OCI-LY3 (cell line): ENCODE results near the gene SLC4A4.

ENCODE experiments used
- H2AFZ ChIP-seq: fragments of 200-600, 300-600 bp; shearing (Covaris generic); 2 replicates; pipeline ENCODE4 v1.6.0; 2014; ENCODE audit warnings: antibody characterized with exemption, low read depth, low read length
- H3K27ac ChIP-seq: fragments of 200-600, 300-600 bp; sonication (generic); 2 replicates; pipeline ENCODE4 v1.5.1; 2014; ENCODE audit warnings: mild to moderate bottlenecking, low read length, moderate library complexity, mixed read lengths
- H3K27me3 ChIP-seq: fragments of 200-600, 300-600 bp; sonication (generic); 2 replicates; pipeline ENCODE4 v1.6.1; 2014; ENCODE audit warnings: low read depth, low read length, mixed read lengths
- H3K36me3 ChIP-seq: fragments of 200-600, 300-600 bp; sonication (generic); replicated peaks from 2 replicates; pipeline ENCODE3; 2014; ENCODE audit warnings: low read depth, low read length, mixed read lengths
- H3K4me1 ChIP-seq: fragments of 300-600, 200-600 bp; sonication (generic); 2 replicates; pipeline ENCODE4 v1.6.1; 2014; ENCODE audit warnings: low read length, mixed read lengths
- H3K4me2 ChIP-seq: fragments of 200-600, 300-600 bp; sonication (generic); 2 replicates; pipeline ENCODE4 v1.6.1; 2014; ENCODE audit warnings: low read length, mixed read lengths
- H3K4me3 ChIP-seq: fragments of 300-600, 200-600 bp; sonication (generic); 2 replicates; pipeline ENCODE4 v1.5.1; 2014; ENCODE audit warnings: antibody characterized with exemption, mild to moderate bottlenecking, low read length, moderate library complexity
- H3K79me2 ChIP-seq: fragments of 300-600, 200-600 bp; shearing (Covaris generic); 2 replicates; pipeline ENCODE4 v1.6.1; 2014; ENCODE audit warnings: mild to moderate bottlenecking, low read length, mixed read lengths
- H3K9ac ChIP-seq: fragments of 300-600, 200-600 bp; shearing (Covaris generic); 2 replicates; pipeline ENCODE4 v1.6.0; 2014; ENCODE audit warnings: mild to moderate bottlenecking, low read length, moderate library complexity
- H3K9me3 ChIP-seq: fragments of 200-600, 300-600 bp; shearing (Covaris generic); 2 replicates; pipeline ENCODE4 v1.6.1; 2014; ENCODE audit warnings: low read length, mixed read lengths; ENCODE audit not compliant: insufficient read depth
- H4K20me1 ChIP-seq: fragments of 200-600, 300-600 bp; sonication (generic); 2 replicates; pipeline ENCODE4 v1.6.1; 2016; ENCODE audit warnings: low read length, mixed read lengths; ENCODE audit not compliant: insufficient read depth
- EZH2phosphoT487 ChIP-seq: fragments of 200-600 bp; shearing (Covaris generic); IDR thresholded peaks from 2 replicates; pipeline ENCODE4 v1.6.1; 2018; ENCODE audit warnings: antibody characterized with exemption, mixed run types, low read depth
- TF ChIP-seq, protein P1 (sequence below): fragments of 200-600, 300-600 bp; sonication (generic); IDR thresholded peaks from 2 replicates; pipeline ENCODE4 v1.5.1; 2014; ENCODE audit warnings: antibody characterized with exemption, low read length, low read depth

SLC4A4 gene

DNA sequence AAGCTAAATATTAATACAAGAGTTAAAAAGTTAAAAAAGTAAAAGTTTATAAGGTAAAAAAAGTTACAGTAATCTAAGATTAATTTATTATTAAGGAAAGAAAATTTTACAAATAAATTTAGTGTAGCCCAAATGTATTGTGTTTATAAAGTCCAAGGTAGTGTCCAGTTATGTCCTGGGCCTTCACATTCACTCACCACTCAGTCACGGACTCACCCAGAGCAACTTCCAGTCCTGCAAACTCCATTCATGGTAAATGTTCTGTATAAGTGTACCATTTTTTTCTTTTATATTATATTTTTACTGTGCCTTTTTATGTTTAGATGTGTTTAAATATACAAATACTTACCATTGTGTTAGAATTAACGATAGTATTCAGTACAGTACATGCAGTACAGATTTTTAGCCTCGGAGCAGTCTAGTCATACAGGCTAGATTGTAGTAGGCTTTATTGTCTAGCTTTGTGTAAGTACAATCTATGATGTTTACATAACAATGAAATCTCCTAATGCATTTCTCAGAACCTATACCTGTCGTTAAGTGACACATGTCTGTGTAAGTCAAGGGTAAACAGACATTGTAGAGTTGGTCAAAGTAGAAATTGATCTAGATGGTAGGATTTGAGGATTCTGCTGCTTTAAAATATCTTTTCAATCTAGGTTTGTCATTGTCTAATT is 247.4 kb downstream of the SLC4A4 start:
- Histone ChIP-seq H3K27ac (no peak overlapping the region), H3K9ac (no peak overlapping the region), H3K79me2 (no peaks in the 10 kb centered on the region)

DNA sequence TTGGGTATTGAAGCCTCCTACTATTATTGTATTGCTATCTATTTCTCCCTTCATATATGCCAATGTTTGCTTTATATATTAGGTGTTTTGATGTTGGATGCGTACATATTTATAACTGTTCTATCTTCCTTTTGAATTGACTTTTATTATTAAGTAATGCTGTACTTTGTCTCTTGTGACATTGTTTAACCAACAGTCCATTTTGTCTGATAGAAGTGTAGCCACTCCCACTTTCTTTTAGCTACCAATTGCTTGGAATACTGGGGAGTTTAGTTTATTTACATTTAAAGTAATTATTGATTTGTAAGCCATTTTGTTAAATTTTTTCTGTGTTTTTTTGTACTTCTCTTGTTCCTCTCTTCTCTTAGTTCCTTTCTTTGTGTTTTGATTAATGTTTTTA is 249.2 kb downstream of the SLC4A4 start:
- Histone ChIP-seq H3K4me1 (no peaks in the 10 kb centered on the region), H3K4me2 (no peak overlapping the region), H3K27me3 (no peaks in the 10 kb centered on the region), H3K9me3 (no peaks in the 10 kb centered on the region), H3K79me2 (no peaks in the 10 kb centered on the region), H3K9ac (no peak overlapping the region), H3K4me3 (no peak overlapping the region), H2AFZ (no peak overlapping the region), H3K27ac (no peak overlapping the region), H3K36me3 (no peaks in the 10 kb centered on the region), H4K20me1 (no peaks in the 10 kb centered on the region)
- TF ChIP-seq, protein P1, sequence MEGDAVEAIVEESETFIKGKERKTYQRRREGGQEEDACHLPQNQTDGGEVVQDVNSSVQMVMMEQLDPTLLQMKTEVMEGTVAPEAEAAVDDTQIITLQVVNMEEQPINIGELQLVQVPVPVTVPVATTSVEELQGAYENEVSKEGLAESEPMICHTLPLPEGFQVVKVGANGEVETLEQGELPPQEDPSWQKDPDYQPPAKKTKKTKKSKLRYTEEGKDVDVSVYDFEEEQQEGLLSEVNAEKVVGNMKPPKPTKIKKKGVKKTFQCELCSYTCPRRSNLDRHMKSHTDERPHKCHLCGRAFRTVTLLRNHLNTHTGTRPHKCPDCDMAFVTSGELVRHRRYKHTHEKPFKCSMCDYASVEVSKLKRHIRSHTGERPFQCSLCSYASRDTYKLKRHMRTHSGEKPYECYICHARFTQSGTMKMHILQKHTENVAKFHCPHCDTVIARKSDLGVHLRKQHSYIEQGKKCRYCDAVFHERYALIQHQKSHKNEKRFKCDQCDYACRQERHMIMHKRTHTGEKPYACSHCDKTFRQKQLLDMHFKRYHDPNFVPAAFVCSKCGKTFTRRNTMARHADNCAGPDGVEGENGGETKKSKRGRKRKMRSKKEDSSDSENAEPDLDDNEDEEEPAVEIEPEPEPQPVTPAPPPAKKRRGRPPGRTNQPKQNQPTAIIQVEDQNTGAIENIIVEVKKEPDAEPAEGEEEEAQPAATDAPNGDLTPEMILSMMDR: no peak
- no peak for TF ChIP-seq EZH2phosphoT487

More for the DNA sequence above, 247.4 kb downstream of the SLC4A4 start:
- Histone ChIP-seq H3K27me3 (no peaks in the 10 kb centered on the region), H2AFZ (no peak overlapping the region), H4K20me1 (no peaks in the 10 kb centered on the region), H3K4me2 (no peak overlapping the region), H3K9me3 (no peaks in the 10 kb centered on the region), H3K36me3 (no peaks in the 10 kb centered on the region), H3K4me3 (no peak overlapping the region), H3K4me1 (no peaks in the 10 kb centered on the region)
- TF ChIP-seq EZH2phosphoT487: no peak
- TF ChIP-seq, protein P1: no peak

DNA sequence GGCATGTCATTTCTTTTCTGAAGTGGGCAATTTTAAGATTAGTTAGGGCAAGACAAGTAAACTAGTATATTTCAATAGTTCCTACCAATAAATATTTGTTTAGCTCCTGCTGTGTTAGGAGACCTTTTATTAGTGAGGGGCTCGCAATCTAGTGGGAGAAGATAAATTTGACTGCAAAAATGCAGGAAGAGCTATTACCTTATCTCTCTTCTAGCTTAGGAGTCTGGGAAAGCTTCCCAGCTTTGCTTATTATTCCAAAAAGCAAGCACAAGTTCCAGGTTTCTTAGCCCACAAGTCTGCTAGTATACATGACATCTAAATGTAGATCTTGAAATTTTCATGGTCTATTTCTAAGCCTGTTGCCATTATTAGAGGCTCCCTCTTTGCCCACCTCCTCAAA is 254.0 kb downstream of the SLC4A4 start:
- no peaks in the 10 kb centered on the region for H3K79me2 ChIP-seq
- no peak overlapping the region for H3K4me3 ChIP-seq
- no peak overlapping the region for H3K27ac ChIP-seq
- no peaks in the 10 kb centered on the region for H4K20me1 ChIP-seq
- no peak overlapping the region for H3K4me2 ChIP-seq
- H2AFZ ChIP-seq: no peak overlapping the region
- H3K9me3 ChIP-seq: no peaks in the 10 kb centered on the region
- H3K27me3 ChIP-seq: no peaks in the 10 kb centered on the region
- H3K36me3 ChIP-seq: no peaks in the 10 kb centered on the region
- TF ChIP-seq, protein P1: no peak
- TF ChIP-seq EZH2phosphoT487: no peak
- no peak overlapping the region for H3K9ac ChIP-seq
- no peaks in the 10 kb centered on the region for H3K4me1 ChIP-seq

DNA sequence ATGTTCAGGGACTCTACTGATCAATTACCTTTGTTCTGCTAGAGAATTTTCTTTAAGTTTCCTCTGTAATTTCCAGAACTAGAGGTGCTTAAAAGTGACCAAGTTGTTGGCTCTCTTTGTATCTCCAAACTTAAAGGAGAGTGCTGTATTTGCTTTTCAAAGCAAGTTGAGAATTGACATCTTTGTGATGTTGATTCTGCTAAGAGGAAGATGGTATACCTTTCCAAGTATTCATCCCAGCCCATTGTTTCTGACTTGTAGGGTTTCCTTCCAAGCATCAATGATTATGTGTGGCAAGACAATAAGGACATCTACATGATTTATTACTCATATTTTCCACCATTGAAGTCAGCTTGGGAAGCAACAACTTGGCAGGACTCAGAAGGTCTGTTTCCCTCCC is 254.5 kb downstream of the SLC4A4 start:
- Histone ChIP-seq H3K4me3 (no peak overlapping the region), H3K79me2 (no peaks in the 10 kb centered on the region), H3K27ac (no peak overlapping the region), H3K27me3 (peaks cover 2% of the 10 kb centered on the region; the same call in 1 of the 2 replicates), H4K20me1 (no peaks in the 10 kb centered on the region), H3K36me3 (no peaks in the 10 kb centered on the region), H3K4me2 (no peak overlapping the region), H3K4me1 (no peaks in the 10 kb centered on the region), H3K9ac (no peak overlapping the region), H2AFZ (no peak overlapping the region), H3K9me3 (no peaks in the 10 kb centered on the region)
- TF ChIP-seq, protein P1: no peak
- no peak for TF ChIP-seq EZH2phosphoT487
